ENCODE measurements around the gene MATR3. TPM values are rescaled to one million over a fixed set of nuclear protein-coding genes. Genes with fewer than 3 reads are reported as not detected.

Gene MATR3
- total RNA-seq, 6 experiments from 2014 or later = 117 to 179 (median 140) TPM

DNA sequence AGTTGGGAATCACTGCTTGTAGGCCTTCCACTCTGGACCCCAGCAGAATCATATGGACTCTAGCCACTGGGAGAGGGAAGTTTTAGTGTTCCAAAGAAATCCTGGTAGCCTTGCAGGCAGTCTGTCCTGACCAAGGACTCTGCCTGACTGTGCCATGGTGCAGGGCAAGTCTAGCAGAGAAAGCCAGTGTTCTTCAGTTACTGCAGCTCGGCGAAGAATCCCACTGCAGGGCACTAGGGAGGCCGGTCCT is 20.3 kb upstream of the MATR3 start:
- Mint-ChIP-seq H3K27me3 (ENCODE audit: insufficient read depth) (peaks cover 7% of the 10 kb centered on the region; the same call in 1 of the 2 replicates), H3K27ac (peak overlapping the region; percentile 86), H3K36me3 (ENCODE audit: low read depth) (peaks cover 31% of the 10 kb centered on the region), H3K4me1 (ENCODE audit: low read depth) (peaks cover 70% of the 10 kb centered on the region), H3K9me3 (peaks cover 13% of the 10 kb centered on the region), H3K4me3 (peak overlapping the region; percentile 92)
- TF ChIP-seq, protein P1, sequence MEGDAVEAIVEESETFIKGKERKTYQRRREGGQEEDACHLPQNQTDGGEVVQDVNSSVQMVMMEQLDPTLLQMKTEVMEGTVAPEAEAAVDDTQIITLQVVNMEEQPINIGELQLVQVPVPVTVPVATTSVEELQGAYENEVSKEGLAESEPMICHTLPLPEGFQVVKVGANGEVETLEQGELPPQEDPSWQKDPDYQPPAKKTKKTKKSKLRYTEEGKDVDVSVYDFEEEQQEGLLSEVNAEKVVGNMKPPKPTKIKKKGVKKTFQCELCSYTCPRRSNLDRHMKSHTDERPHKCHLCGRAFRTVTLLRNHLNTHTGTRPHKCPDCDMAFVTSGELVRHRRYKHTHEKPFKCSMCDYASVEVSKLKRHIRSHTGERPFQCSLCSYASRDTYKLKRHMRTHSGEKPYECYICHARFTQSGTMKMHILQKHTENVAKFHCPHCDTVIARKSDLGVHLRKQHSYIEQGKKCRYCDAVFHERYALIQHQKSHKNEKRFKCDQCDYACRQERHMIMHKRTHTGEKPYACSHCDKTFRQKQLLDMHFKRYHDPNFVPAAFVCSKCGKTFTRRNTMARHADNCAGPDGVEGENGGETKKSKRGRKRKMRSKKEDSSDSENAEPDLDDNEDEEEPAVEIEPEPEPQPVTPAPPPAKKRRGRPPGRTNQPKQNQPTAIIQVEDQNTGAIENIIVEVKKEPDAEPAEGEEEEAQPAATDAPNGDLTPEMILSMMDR (IDR thresholded peaks at IDR 0.05) = no peak
- DNase-seq = no peak

DNA sequence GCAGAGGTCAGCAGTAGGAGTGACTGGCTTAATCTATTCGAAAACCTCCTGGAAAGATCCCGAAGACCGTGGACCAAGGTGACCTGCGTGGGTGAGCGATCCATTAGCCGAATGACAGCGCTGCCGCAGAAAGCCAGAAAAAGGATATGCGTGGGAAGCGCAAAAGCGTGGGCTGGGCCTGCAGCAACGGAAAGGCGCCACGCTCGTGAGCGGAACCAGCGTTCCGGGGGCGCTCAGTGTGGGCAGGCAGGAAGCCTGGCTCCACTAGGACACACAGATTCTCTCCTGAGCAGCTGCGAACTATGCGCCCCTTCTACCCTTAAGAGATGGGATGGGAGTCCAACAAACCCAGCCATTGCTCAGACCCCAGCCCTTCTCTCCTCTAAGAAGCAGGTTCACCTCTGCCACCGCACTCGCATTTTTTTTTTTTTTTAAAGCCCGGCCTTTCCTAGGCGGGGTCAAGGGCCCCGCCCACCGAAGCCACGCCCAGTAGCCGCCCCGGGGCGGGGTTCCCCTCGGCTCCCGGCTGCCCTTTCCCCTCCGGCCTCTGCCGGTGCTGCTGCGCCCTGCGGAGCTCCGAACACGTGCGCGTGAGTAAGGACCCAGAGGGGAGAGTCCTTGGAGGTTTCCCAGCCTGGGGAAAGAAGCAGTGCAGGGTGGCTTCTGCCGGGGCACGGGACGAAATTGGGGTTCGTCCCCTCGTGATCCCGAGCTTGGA is 19.8 kb upstream of the MATR3 start:
- peaks cover 66% of the 10 kb centered on the region for H3K4me1 Mint-ChIP-seq (ENCODE audit: low read depth)
- H3K36me3 Mint-ChIP-seq (ENCODE audit: low read depth) = peaks cover 32% of the 10 kb centered on the region
- TF ChIP-seq, protein P1 (IDR thresholded peaks at IDR 0.05) = peak; percentile 29; the same call in 1 of the 2 replicates
- peaks cover 13% of the 10 kb centered on the region for H3K9me3 Mint-ChIP-seq
- H3K4me3 Mint-ChIP-seq = peak overlapping the region; percentile 92
- peak; percentile 76 for DNase-seq
- H3K27me3 Mint-ChIP-seq (ENCODE audit: insufficient read depth) = peaks cover 7% of the 10 kb centered on the region; the same call in 1 of the 2 replicates
- H3K27ac Mint-ChIP-seq = peak overlapping the region; percentile 86

DNA sequence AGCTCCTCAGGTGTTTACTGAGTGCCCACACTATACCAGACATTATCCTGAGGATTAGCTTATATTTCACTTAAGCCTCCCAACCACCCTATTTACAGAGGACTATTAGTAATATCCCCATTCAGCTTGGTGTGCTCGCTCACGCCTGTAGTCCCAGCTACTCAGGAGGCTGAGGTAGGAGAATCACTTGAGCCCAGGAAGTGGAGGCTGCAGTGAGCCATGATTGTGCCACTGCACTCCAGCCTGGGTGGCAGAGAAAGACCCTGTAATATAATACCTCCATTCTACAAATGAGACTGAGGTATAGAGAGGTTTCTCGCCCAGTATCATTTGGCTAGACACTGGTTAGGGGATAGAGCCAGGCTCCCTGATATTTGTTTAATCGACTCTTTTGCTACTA is 18.0 kb upstream of the MATR3 start:
- H3K36me3 Mint-ChIP-seq (ENCODE audit: low read depth) = peaks cover 43% of the 10 kb centered on the region
- peak overlapping the region; percentile 87 for H3K4me3 Mint-ChIP-seq
- TF ChIP-seq, protein P1 (IDR thresholded peaks at IDR 0.05) = no peak
- H3K27ac Mint-ChIP-seq = peak overlapping the region; percentile 67
- DNase-seq = no peak
- H3K27me3 Mint-ChIP-seq (ENCODE audit: insufficient read depth) = peaks cover 7% of the 10 kb centered on the region; the same call in 1 of the 2 replicates
- peaks cover 72% of the 10 kb centered on the region for H3K4me1 Mint-ChIP-seq (ENCODE audit: low read depth)
- H3K9me3 Mint-ChIP-seq = peaks cover 13% of the 10 kb centered on the region

DNA sequence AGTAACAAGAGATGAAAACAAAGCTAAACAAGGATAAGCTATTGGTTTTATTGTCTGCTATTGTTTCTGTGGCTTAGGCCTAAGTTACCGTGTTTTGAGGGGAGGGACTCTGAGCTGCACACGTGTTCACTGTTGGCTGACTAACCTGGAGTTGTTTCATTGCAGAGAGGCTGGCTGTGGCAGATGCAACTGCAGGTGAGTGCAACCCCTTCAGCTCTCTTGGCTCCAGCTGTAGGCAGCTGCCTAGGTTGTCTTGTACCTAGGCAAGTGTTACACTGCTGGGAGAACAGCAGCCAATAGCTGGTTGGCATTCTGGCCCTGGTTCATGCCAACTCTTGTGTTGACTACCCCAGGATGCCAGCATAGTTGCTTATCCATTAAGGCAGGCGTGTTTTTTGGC is 17.6 kb upstream of the MATR3 start:
- peaks cover 13% of the 10 kb centered on the region for H3K9me3 Mint-ChIP-seq
- H3K27me3 Mint-ChIP-seq (ENCODE audit: insufficient read depth) = peaks cover 7% of the 10 kb centered on the region; the same call in 1 of the 2 replicates
- H3K36me3 Mint-ChIP-seq (ENCODE audit: low read depth) = peaks cover 47% of the 10 kb centered on the region
- no peak for DNase-seq
- H3K27ac Mint-ChIP-seq = peak overlapping the region; percentile 40
- TF ChIP-seq, protein P1 (IDR thresholded peaks at IDR 0.05) = no peak
- H3K4me1 Mint-ChIP-seq (ENCODE audit: low read depth) = peaks cover 74% of the 10 kb centered on the region
- H3K4me3 Mint-ChIP-seq = peak overlapping the region; percentile 87

DNA sequence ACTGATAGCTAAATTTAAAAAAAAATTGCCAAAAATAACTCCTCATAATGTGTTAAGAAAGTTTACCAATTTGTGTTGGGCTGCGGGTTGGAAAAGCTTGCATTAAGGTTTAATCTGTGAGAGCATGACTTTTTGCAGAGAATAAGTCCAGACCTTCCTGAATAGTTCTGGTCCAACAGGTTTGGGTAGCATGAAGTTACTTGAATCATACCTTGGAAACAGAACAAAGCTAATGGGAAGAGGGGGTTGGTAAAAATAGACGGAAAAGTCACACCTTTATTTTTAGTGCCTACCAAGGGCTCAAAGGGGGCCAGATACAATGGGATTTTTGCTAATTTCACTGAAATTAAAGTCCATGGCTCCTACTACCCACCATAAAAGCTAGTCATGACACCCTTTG is 17.1 kb upstream of the MATR3 start:
- H3K27me3 Mint-ChIP-seq (ENCODE audit: insufficient read depth) = peaks cover 7% of the 10 kb centered on the region; the same call in 1 of the 2 replicates
- H3K4me3 Mint-ChIP-seq = peak overlapping the region; percentile 87
- TF ChIP-seq, protein P1 (IDR thresholded peaks at IDR 0.05) = no peak
- DNase-seq = no peak
- peak overlapping the region; percentile 40 for H3K27ac Mint-ChIP-seq
- H3K36me3 Mint-ChIP-seq (ENCODE audit: low read depth) = peaks cover 48% of the 10 kb centered on the region
- H3K9me3 Mint-ChIP-seq = peaks cover 13% of the 10 kb centered on the region
- H3K4me1 Mint-ChIP-seq (ENCODE audit: low read depth) = peaks cover 72% of the 10 kb centered on the region

Measured in HFFc6 (cell line).